K562 (cell line): ENCODE results near the gene AP1S3. TPM values are rescaled to one million over a fixed set of nuclear protein-coding genes. Genes with fewer than 3 reads are reported as not detected.
A peak's percentile ranks its signal among the peaks of the same experiment; 100 is the strongest.

ENCODE experiments used
- EWSR1 ChIP-seq: fragments of 450-650 bp; IDR thresholded peaks from 2 replicates; pipeline ENCODE4 v1.6.1; 2018; ENCODE audit warnings: borderline replicate concordance, mild to moderate bottlenecking, low read depth, moderate library complexity; ENCODE audit not compliant: partially characterized antibody
- FOSL1 ChIP-seq: fragments of 200-800 bp; sonication (Bioruptor generic); conservative IDR thresholded peaks from 2 replicates; pipeline ENCODE4 v1.6.1; 2016; ENCODE audit warnings: missing genetic modification characterization, missing compliant biosample characterization
- HOXB6 ChIP-seq: fragments of 250-450 bp; sonication (Bioruptor Pico); IDR thresholded peaks from 2 replicates; pipeline ENCODE4 v1.5.1; 2022; ENCODE audit warnings: mild to moderate bottlenecking, borderline replicate concordance
- RNF219 ChIP-seq: fragments of 250-450 bp; sonication (Bioruptor Pico); IDR thresholded peaks from 2 replicates; pipeline ENCODE4 v1.5.0; 2022; ENCODE audit warnings: mild to moderate bottlenecking
- TSC22D4 ChIP-seq: fragments of 450-650 bp; IDR thresholded peaks from 2 replicates; pipeline ENCODE4 v1.6.1; 2016; ENCODE audit warnings: missing genetic modification characterization, missing biosample characterization, control low read depth
- ZNF431 ChIP-seq: sonication (generic); formaldehyde crosslinking; IDR thresholded peaks from 2 replicates; pipeline ENCODE4 v1.8.0; 2022; ENCODE audit warnings: mild to moderate bottlenecking, missing genetic modification reagents
- ZNF445 ChIP-seq: fragments of 250-450 bp; sonication (Bioruptor Pico); IDR thresholded peaks from 2 replicates; pipeline ENCODE4 v1.4.0; 2020; ENCODE audit warnings: low read depth, mild to moderate bottlenecking, moderate library complexity
- polyA plus RNA-seq, 8 experiments: library from polyadenylated mRNA; depleted of rRNA in 4 of 8; stranded (reverse) in 5 of 8; unstranded in 3 of 8; fragments of >200 nt; fragmentation: Nextera tagmentation in 2 of 8; fragmentation: Illumina TruSeq in 1 of 8; extraction: Ambion mirVana in 2 of 8; extraction: Trizol in 1 of 8; gene quantifications; 2 replicates each; pipeline versions ENCODE4 v1.2.1 to v1.2.3, GENCODE V29; 2011 to 2014; ENCODE audit warnings: inconsistent platforms in 1 of 8, missing spikeins in 1 of 8
- total RNA-seq, 7 experiments: library from RNA; depleted of rRNA in 6 of 7; stranded (reverse); fragments of >200 nt in 6 of 7; fragmentation: Illumina TruSeq in 2 of 7; extraction: Trizol in 2 of 7; gene quantifications; 2 replicates each; pipeline versions ENCODE4 v1.2.1 to v1.2.3, GENCODE V29; 2011 to 2021; ENCODE audit warnings: low replicate concordance in 1 of 7
- TF ChIP-seq, protein P1 (sequence below), 2 experiments: fragments of 450-650 bp; formaldehyde crosslinking in 1 of 2; IDR thresholded peaks; 2 replicates each; pipeline versions ENCODE4 v1.4.0 to v1.6.1; 2014 to 2020; ENCODE audit warnings: mild to moderate bottlenecking in 2 of 2, borderline replicate concordance in 1 of 2, low read depth in 1 of 2
- TF ChIP-seq, protein P2 (sequence below), 2 experiments: fragments of 150-350 bp in 1 of 2; IDR thresholded peaks; 2 replicates each; pipeline ENCODE4 v1.6.1; 2012 to 2016; ENCODE audit warnings: low read depth in 2 of 2, low read length in 2 of 2, mild to moderate bottlenecking in 1 of 2, moderate library complexity in 1 of 2
- TF ChIP-seq, protein P3 (sequence below), 3 experiments: IDR thresholded peaks in 2 of 3; conservative IDR thresholded peaks in 1 of 3; 2 replicates each; pipeline ENCODE4 v1.5.1; 2011 to 2012; ENCODE audit warnings: low read length in 3 of 3, mild to moderate bottlenecking in 3 of 3, control low read depth in 2 of 3, improper control_type of control experiment in 1 of 3, inconsistent platforms in 1 of 3, low read depth in 1 of 3, mixed read lengths in 1 of 3, moderate library complexity in 1 of 3; ENCODE audit not compliant: insufficient read depth in 2 of 3

Gene AP1S3
- total and polyA plus RNA-seq, 9 of the 15 experiments (the other 6 are each of a cell fraction or from before 2014, with no cell fraction given), result 0.50 to 3.8 (median 2.1) TPM

DNA sequence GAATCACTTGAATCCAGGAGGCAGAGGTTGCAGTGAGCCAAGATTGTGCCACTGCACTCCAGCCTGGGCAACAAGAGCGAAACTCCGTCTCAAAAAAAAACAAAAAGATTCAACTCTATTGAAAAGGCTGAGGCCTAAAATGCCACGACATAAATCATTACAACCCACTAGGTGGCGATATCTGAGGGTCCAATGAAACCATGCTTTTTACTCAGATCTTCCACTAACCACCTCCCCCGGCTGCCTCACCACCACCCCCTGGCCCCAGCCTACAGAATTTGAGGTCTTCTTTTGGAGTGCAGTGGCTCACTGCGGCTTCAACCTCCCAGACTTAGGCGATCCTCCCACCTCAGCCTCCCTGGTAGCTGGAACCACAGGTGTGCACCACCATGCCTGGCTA is 57.5 kb downstream of the AP1S3 start (continued):
- TF ChIP-seq, protein P1, sequence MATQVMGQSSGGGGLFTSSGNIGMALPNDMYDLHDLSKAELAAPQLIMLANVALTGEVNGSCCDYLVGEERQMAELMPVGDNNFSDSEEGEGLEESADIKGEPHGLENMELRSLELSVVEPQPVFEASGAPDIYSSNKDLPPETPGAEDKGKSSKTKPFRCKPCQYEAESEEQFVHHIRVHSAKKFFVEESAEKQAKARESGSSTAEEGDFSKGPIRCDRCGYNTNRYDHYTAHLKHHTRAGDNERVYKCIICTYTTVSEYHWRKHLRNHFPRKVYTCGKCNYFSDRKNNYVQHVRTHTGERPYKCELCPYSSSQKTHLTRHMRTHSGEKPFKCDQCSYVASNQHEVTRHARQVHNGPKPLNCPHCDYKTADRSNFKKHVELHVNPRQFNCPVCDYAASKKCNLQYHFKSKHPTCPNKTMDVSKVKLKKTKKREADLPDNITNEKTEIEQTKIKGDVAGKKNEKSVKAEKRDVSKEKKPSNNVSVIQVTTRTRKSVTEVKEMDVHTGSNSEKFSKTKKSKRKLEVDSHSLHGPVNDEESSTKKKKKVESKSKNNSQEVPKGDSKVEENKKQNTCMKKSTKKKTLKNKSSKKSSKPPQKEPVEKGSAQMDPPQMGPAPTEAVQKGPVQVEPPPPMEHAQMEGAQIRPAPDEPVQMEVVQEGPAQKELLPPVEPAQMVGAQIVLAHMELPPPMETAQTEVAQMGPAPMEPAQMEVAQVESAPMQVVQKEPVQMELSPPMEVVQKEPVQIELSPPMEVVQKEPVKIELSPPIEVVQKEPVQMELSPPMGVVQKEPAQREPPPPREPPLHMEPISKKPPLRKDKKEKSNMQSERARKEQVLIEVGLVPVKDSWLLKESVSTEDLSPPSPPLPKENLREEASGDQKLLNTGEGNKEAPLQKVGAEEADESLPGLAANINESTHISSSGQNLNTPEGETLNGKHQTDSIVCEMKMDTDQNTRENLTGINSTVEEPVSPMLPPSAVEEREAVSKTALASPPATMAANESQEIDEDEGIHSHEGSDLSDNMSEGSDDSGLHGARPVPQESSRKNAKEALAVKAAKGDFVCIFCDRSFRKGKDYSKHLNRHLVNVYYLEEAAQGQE (IDR thresholded peaks at IDR 0.05; ENCODE audit: borderline replicate concordance), result no peak
- TF ChIP-seq, protein P1 (CRISPR knock-in tag; IDR thresholded peaks at IDR 0.05; ENCODE audit: low read depth), result no peak
- no peak for TF ChIP-seq EWSR1
- TF ChIP-seq, protein P2, sequence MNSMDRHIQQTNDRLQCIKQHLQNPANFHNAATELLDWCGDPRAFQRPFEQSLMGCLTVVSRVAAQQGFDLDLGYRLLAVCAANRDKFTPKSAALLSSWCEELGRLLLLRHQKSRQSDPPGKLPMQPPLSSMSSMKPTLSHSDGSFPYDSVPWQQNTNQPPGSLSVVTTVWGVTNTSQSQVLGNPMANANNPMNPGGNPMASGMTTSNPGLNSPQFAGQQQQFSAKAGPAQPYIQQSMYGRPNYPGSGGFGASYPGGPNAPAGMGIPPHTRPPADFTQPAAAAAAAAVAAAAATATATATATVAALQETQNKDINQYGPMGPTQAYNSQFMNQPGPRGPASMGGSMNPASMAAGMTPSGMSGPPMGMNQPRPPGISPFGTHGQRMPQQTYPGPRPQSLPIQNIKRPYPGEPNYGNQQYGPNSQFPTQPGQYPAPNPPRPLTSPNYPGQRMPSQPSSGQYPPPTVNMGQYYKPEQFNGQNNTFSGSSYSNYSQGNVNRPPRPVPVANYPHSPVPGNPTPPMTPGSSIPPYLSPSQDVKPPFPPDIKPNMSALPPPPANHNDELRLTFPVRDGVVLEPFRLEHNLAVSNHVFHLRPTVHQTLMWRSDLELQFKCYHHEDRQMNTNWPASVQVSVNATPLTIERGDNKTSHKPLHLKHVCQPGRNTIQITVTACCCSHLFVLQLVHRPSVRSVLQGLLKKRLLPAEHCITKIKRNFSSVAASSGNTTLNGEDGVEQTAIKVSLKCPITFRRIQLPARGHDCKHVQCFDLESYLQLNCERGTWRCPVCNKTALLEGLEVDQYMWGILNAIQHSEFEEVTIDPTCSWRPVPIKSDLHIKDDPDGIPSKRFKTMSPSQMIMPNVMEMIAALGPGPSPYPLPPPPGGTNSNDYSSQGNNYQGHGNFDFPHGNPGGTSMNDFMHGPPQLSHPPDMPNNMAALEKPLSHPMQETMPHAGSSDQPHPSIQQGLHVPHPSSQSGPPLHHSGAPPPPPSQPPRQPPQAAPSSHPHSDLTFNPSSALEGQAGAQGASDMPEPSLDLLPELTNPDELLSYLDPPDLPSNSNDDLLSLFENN (IDR thresholded peaks at IDR 0.05; ENCODE audit: low read depth in 2 of 2, low read length in 2 of 2), result no peak
- no peak for TF ChIP-seq HOXB6 (CRISPR knock-in tag)
- TF ChIP-seq ZNF431 (CRISPR knock-in tag), result no peak
- TF ChIP-seq TSC22D4 (tag), result no peak
- TF ChIP-seq, protein P3, sequence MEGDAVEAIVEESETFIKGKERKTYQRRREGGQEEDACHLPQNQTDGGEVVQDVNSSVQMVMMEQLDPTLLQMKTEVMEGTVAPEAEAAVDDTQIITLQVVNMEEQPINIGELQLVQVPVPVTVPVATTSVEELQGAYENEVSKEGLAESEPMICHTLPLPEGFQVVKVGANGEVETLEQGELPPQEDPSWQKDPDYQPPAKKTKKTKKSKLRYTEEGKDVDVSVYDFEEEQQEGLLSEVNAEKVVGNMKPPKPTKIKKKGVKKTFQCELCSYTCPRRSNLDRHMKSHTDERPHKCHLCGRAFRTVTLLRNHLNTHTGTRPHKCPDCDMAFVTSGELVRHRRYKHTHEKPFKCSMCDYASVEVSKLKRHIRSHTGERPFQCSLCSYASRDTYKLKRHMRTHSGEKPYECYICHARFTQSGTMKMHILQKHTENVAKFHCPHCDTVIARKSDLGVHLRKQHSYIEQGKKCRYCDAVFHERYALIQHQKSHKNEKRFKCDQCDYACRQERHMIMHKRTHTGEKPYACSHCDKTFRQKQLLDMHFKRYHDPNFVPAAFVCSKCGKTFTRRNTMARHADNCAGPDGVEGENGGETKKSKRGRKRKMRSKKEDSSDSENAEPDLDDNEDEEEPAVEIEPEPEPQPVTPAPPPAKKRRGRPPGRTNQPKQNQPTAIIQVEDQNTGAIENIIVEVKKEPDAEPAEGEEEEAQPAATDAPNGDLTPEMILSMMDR (IDR thresholded peaks at IDR 0.05 in 2 of 3, conservative IDR thresholded peaks at IDR 0.05 in 1 of 3; ENCODE audit: insufficient read depth in 2 of 3, low read depth in 1 of 3, low read length in 3 of 3), result peak; percentile 39 to 54 (median 51); a peak in 4 of 6 replicates
- no peak for TF ChIP-seq RNF219 (CRISPR knock-in tag)
- no peak for TF ChIP-seq FOSL1
- TF ChIP-seq ZNF445 (CRISPR knock-in tag), result no peak
